ENCODE data around the gene TSPAN8. TPM values are rescaled to one million over a fixed set of nuclear protein-coding genes. Genes with fewer than 3 reads are reported as not detected.

Gene TSPAN8
- total and polyA plus RNA-seq, 10 of the 15 experiments (the other 5 are each of a cell fraction or from before 2014, with no cell fraction given), result 0.16 to 0.49 TPM; not detected in 8

- TF ChIP-seq NFYA (IDR thresholded peaks at IDR 0.05; ENCODE audit: borderline replicate concordance, low read depth, low read length) (no peak), NFYB (IDR thresholded peaks at IDR 0.05; ENCODE audit: insufficient read depth, low read depth, low read length) (no peak), SUPT20H (IDR thresholded peaks at IDR 0.05; ENCODE audit: borderline replicate concordance, control insufficient read depth, low read depth, low read length) (no peak), CREM (IDR thresholded peaks at IDR 0.05; ENCODE audit: low read depth) (no peak), E2F4 (IDR thresholded peaks at IDR 0.05; ENCODE audit: low read depth, low read length) (no peak)
These were observed 11.5 kb upstream of the TSPAN8 start (continued) for GRCh38 chr12:71169286-71169685.

GRCh38 chr12:71166862-71167496 is 9.2 kb upstream of the TSPAN8 start:
- in situ Hi-C loops (cut with MboI), result no loop called here
- Histone ChIP-seq H3K36me3 (ENCODE audit: control insufficient read depth in 2 of 2, insufficient read depth in 2 of 2, low read length in 1 of 2) (no peaks in the 10 kb centered on the region), H3K9me3 (replicated peaks; ENCODE audit: control insufficient read depth, insufficient read depth, low read length) (no peaks in the 10 kb centered on the region; the same call in 2 of the 3 replicates), H3K4me3 (no peak overlapping the region), H3K4me2 (ENCODE audit: control insufficient read depth, insufficient read depth) (no peak overlapping the region), H3K9ac (ENCODE audit: control insufficient read depth, insufficient read depth, low read length) (no peak overlapping the region), H4K20me1 (ENCODE audit: control insufficient read depth, insufficient read depth) (no peaks in the 10 kb centered on the region), H3K79me2 (ENCODE audit: control insufficient read depth, insufficient read depth, low read length) (no peaks in the 10 kb centered on the region), H3K4me1 (ENCODE audit: control insufficient read depth, insufficient read depth, low read length) (no peaks in the 10 kb centered on the region), H3K27ac (ENCODE audit: control insufficient read depth, insufficient read depth) (no peak overlapping the region), H2AFZ (ENCODE audit: control insufficient read depth, low read depth, low read length) (no peak overlapping the region), H3K27me3 (replicated peaks in 1 of 2; ENCODE audit: control insufficient read depth in 2 of 2, insufficient read depth in 2 of 2, low read length in 1 of 2) (no peaks in the 10 kb centered on the region)
- ATAC-seq, result no peak
- FAIRE-seq, result no peak
- ChIA-PET SMC1A (ENCODE audit: uncharacterized antibody, unreplicated experiment) (interaction anchor here (1.0 kb wide), 1 partner anchor 19 kb away, joined by 3 read pairs; no protein-coding TSS in a partner anchor), RAD21 (ENCODE audit: unreplicated experiment) (no interaction called here), CTCF (interaction anchor here (1.0 kb wide), 1 partner anchor 25 kb away, joined by 3 read pairs; no protein-coding TSS in a partner anchor), POLR2A (no interaction called here)
- WGBS (ENCODE audit: insufficient coverage, insufficient replicate concordance, low lambda C conversion rate, missing lambda C conversion rate), result 29% methylated on average over 4 of the region's 4 CpGs
- DNase-seq (ENCODE audit: low read depth, low spot score), result no peak
- no TSS peak for BruUV-seq (replicated peaks)
- intact Hi-C loops (cut with micrococcal nuclease; ENCODE audit: unreplicated experiment), result no loop called here
- TF ChIP-seq BHLHE40 (IDR thresholded peaks at IDR 0.05; ENCODE audit: borderline replicate concordance in 1 of 2, low read depth in 2 of 2, low read length in 1 of 2), result no peak
- no peak for TF ChIP-seq NFXL1 (IDR thresholded peaks at IDR 0.05; ENCODE audit: borderline replicate concordance)
- TF ChIP-seq JUNB (IDR thresholded peaks at IDR 0.05), result no peak
- no peak for TF ChIP-seq TCF12 (IDR thresholded peaks at IDR 0.05; ENCODE audit: low read depth, low read length)
- TF ChIP-seq BCL11A (IDR thresholded peaks at IDR 0.05; ENCODE audit: low read depth, low read length), result no peak
- TF ChIP-seq ZSCAN29 (IDR thresholded peaks at IDR 0.05), result no peak
- no peak for TF ChIP-seq CUX1 (IDR thresholded peaks at IDR 0.05; ENCODE audit: insufficient replicate concordance, low read depth, low read length)
- no peak for TF ChIP-seq IKZF2 (IDR thresholded peaks at IDR 0.05)
- TF ChIP-seq RBBP5 (conservative IDR thresholded peaks at IDR 0.05), result no peak
- TF ChIP-seq RFX5 (IDR thresholded peaks at IDR 0.05; ENCODE audit: low read depth, low read length), result no peak
- TF ChIP-seq FOS (IDR thresholded peaks at IDR 0.05; ENCODE audit: borderline replicate concordance, extremely low read depth, insufficient read length), result no peak
- TF ChIP-seq IRF4 (IDR thresholded peaks at IDR 0.05; ENCODE audit: low read depth, low read length), result no peak
